Lung (tissue), 12 donors: ENCODE data around the gene MMP14. TPM values are rescaled to one million over a fixed set of nuclear protein-coding genes. Genes with fewer than 3 reads are reported as not detected.

ENCODE experiments used
- ATAC-seq: fragments of 200-7000 bp; cut with Tn5 transposase; one replicate; pipeline ENCODE4 v1.9.1; 2020; ENCODE audit warnings: moderate number of reproducible peaks; ENCODE audit not compliant: insufficient read depth, low FRiP score
- DNase-seq, 3 donors: peaks; one replicate each; pipeline ENCODE4 v3.0.0-alpha.2; 2013 to 2017
- H3K27ac ChIP-seq, 2 donors: one replicate each; pipeline ENCODE4 v1.5.1; 2013; ENCODE audit warnings: mild to moderate bottlenecking in 2 of 2, moderate library complexity in 2 of 2, control low read depth in 1 of 2, inconsistent platforms in 1 of 2, low read depth in 1 of 2, low read length in 1 of 2
- H3K27me3 ChIP-seq, 3 donors: one replicate each; pipeline ENCODE4 v1.5.1; 2013; ENCODE audit warnings: low read length in 2 of 3; ENCODE audit not compliant: control insufficient read depth in 3 of 3, insufficient read depth in 3 of 3
- H3K36me3 ChIP-seq, 4 donors: one replicate each; pipeline ENCODE4 v1.5.1; 2013; ENCODE audit warnings: low read length in 4 of 4, mild to moderate bottlenecking in 1 of 4, moderate library complexity in 1 of 4; ENCODE audit not compliant: control insufficient read depth in 4 of 4, insufficient read depth in 4 of 4
- H3K4me1 ChIP-seq, 5 donors: one replicate each; pipeline ENCODE4 v1.5.1; 2013; ENCODE audit warnings: low read length in 5 of 5, mild to moderate bottlenecking in 2 of 5, moderate library complexity in 1 of 5; ENCODE audit not compliant: control insufficient read depth in 5 of 5, insufficient read depth in 5 of 5
- H3K4me3 ChIP-seq: one replicate; pipeline ENCODE4 v1.5.1; 2013; ENCODE audit warnings: mild to moderate bottlenecking, control low read depth, moderate library complexity
- H3K9ac ChIP-seq, 2 donors: one replicate each; pipeline ENCODE4 v1.5.1; 2013; ENCODE audit warnings: low read length in 2 of 2, control low read depth in 1 of 2; ENCODE audit not compliant: insufficient read depth in 1 of 2
- H3K9me3 ChIP-seq, 4 donors: one replicate each; pipeline ENCODE4 v1.5.1; 2013; ENCODE audit warnings: low read length in 3 of 4, mild to moderate bottlenecking in 1 of 4, moderate library complexity in 1 of 4; ENCODE audit not compliant: control insufficient read depth in 4 of 4, insufficient read depth in 3 of 4
- CTCF ChIP-seq: IDR thresholded peaks from 2 replicates; pipeline ENCODE4 v1.5.1; 2012; ENCODE audit warnings: mild to moderate bottlenecking; ENCODE audit errors: control extremely low read depth, extremely low read depth
- WGBS, 2 donors: extraction: QIAGEN DNeasy Blood & Tissue Kit; methylation state at CpG; one replicate each; pipeline ENCODE4 v1.1.7; 2013; 5-methylcytosine and 5-hydroxymethylcytosine counted together
- polyA plus RNA-seq, 2 donors: library from polyadenylated mRNA; stranded (reverse); fragments of 200-250 nt; gene quantifications; one replicate each; pipeline ENCODE4 v1.2.1, GENCODE V29; 2013
- total RNA-seq, 2 donors: library from RNA; depleted of rRNA in 1 of 2; stranded (reverse); fragments of >200 nt in 1 of 2; gene quantifications; one replicate each; pipeline ENCODE4 v1.2.1, GENCODE V29; 2014 to 2021
- donor health status: control.
- donor health status: control.
- donor health status: Bipolar disorder and iron deficiency.
- donor health status: healthy.
- donor health status: DM: yes; HTN: yes; CAD: no.

MMP14 gene
- total and polyA plus RNA-seq, 4 donors, result 121 to 162 (median 135) TPM

GRCh38 chr14:22887990-22888378 lies 51.6 kb downstream of the MMP14 start:
- Histone ChIP-seq H3K27me3 (no peaks in the 10 kb centered on the region), H3K9ac (no peak overlapping the region), H3K4me1 (peaks cover 0 to 15% (median 6%) of the 10 kb centered on the region in 5 donors), H3K9me3 (no peaks in the 10 kb centered on the region), H3K27ac (no peak overlapping the region), H3K36me3 (no peaks in the 10 kb centered on the region), H3K4me3 (no peak overlapping the region)
- ATAC-seq (no peak), DNase-seq (no peak)
- no peak for TF ChIP-seq CTCF
- WGBS, 2 donors, result 77 to 78% methylated on average over 5 of the region's 5 CpGs

- no peak for DNase-seq
- peaks cover 0 to 9% (median 6%) of the 10 kb centered on the region in 5 donors for H3K4me1 ChIP-seq
- TF ChIP-seq CTCF, result no peak
- no peaks in the 10 kb centered on the region for H3K27me3 ChIP-seq
- H3K27ac ChIP-seq, result no peak overlapping the region
- 66 to 70% methylated on average over 2 to 4 of the region's 4 CpGs for WGBS, 2 donors
- ATAC-seq, result no peak
- H3K36me3 ChIP-seq, result no peaks in the 10 kb centered on the region
- no peak overlapping the region for H3K4me3 ChIP-seq
- no peaks in the 10 kb centered on the region for H3K9me3 ChIP-seq
- no peak overlapping the region for H3K9ac ChIP-seq
Measured at GRCh38 chr14:22888662-22889061, 52.3 kb downstream of the MMP14 start.

- no peak for ATAC-seq
- Histone ChIP-seq H3K27ac (no peak overlapping the region), H3K4me1 (peaks cover 0 to 6% (median 4%) of the 10 kb centered on the region in 5 donors), H3K36me3 (no peaks in the 10 kb centered on the region), H3K27me3 (no peaks in the 10 kb centered on the region), H3K9ac (no peak overlapping the region), H3K4me3 (no peak overlapping the region), H3K9me3 (no peaks in the 10 kb centered on the region)
- WGBS, 2 donors, result 88 to 96% methylated on average over 1 of the region's 1 CpG
- DNase-seq, result no peak
- TF ChIP-seq CTCF, result no peak
Measured at GRCh38 chr14:22890416-22890815, 54.0 kb downstream of the MMP14 start.

GRCh38 chr14:22892488-22892887 lies 56.1 kb downstream of the MMP14 start:
- H3K9ac ChIP-seq, result no peak overlapping the region
- H3K4me1 ChIP-seq, result peaks cover 0 to 15% (median 10%) of the 10 kb centered on the region in 5 donors
- TF ChIP-seq CTCF, result no peak
- WGBS, 2 donors, result 92 to 95% methylated on average over 7 of the region's 7 CpGs
- DNase-seq (no peak), ATAC-seq (no peak)
- H3K4me3 ChIP-seq, result no peak overlapping the region
- no peaks in the 10 kb centered on the region for H3K27me3 ChIP-seq
- no peak overlapping the region for H3K27ac ChIP-seq
- no peaks in the 10 kb centered on the region for H3K9me3 ChIP-seq
- H3K36me3 ChIP-seq, result peaks cover 0 to 3% (median 0%) of the 10 kb centered on the region in 4 donors
